Inferior parietal cortex (tissue), 1 donor: ENCODE data around the gene CFAP61.
"Not testable (repeated sequence)": the region's sequence is repeated elsewhere in the genome, so short reads cannot be mapped to it uniquely, and the experiment has no call there.

ENCODE experiments used
- DNase-seq: peaks from one replicate; pipeline ENCODE4 v3.0.0-alpha.2; 2016; ENCODE audit errors: extremely low spot score

CFAP61 gene

DNA sequence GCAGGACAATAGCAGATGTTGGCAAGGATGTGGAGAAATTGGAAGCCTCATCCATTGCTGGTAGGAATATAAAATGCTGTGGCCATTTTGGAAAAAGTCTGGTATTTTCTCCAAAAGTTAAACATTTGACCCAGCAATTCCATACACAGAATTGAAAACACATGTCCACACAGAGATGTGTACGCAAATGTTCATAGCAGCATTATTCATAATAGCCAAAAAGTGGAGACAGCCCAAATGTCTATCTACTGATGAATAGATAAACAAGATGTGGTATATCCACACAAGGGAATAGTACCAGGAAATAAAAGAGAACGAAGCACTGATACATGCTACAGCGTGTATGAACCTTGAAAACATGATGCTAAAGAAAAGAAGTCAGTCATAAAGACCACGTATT lies 40.5 kb downstream of the CFAP61 start:
- DNase-seq = no peak

GRCh38 chr20:20094410-20094809 lies 42.1 kb downstream of the CFAP61 start:
- DNase-seq = no peak

DNA sequence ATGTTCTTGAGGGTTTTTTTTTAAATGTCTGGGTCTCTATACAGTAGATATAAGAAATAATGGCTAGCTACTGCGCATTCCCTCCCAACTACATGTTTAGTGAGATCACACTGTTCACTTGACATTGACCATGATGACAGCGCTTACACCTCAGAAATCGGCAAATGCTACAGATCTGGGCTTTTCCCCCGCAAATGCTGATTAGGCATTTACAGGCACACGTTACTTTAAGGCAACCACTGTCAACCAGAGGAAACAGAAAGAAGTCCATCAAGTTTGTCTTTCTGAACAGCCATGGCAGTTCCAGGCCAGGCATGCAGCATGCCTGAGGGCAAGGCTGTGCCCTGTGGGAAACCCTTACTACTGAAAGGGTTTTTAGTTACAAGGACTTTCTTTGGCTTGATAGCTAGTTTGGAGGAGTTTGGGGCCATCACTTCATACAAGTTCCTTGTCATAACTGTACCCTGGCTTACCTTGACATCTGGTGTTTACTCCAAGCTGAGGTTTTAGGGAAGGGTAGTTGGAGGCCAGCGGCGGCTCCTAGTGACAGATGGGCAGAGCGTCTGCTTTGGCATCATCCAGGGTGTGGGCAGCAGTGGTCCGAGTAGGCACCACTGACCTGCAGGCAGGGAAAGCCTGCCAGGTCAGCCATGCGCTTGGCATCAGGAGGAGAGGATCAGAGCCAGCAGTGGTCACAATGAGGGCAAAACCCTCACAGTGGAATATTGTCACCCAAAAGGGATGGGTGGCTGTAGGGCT lies 43.0 kb downstream of the CFAP61 start:
- DNase-seq = no peak

DNA sequence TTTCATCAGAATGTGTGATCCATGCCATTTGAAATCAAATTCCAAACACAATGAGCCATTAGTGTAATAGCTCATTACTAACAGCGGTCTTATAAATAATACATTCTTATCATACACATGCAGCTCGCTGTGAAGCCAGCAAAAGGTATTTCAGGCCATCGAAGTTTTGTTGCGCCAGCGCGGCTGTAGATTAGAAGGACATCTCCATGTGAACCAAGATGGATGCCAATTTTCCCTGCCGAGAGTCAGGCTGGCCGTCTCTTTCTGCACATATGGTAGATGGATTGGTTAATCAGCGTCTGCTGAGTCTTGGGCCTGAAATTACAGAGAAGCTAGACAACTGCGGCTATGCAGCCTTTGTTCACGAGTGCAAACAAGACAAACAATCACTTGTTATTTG lies 44.1 kb downstream of the CFAP61 start:
- no peak for DNase-seq

DNA sequence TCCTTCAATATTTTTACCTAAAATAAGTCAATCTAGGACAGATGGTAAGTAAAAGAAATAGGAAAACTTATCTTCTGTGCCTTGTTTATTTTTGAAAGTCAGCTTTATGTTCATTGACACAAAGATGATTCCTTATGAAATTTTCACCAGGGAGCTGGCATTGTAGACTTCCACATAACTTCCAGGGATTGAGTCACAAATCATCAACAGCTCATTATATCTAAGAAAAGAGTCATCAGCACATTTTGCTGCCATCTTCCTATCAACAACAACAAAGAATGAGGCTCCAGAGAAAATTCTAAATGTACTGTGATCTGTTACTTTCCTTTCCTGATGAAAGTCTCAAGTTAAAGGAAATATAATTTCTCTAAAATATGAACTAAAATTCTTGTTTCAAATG lies 48.5 kb downstream of the CFAP61 start:
- DNase-seq = no peak

- DNase-seq = no peak
Observed at GRCh38 chr20:20102163-20102562, 49.8 kb downstream of the CFAP61 start.

- no peak for DNase-seq
Observed at GRCh38 chr20:20102716-20103258, 50.5 kb downstream of the CFAP61 start.

GRCh38 chr20:20103486-20103885 lies 51.2 kb downstream of the CFAP61 start:
- DNase-seq = no peak

DNA sequence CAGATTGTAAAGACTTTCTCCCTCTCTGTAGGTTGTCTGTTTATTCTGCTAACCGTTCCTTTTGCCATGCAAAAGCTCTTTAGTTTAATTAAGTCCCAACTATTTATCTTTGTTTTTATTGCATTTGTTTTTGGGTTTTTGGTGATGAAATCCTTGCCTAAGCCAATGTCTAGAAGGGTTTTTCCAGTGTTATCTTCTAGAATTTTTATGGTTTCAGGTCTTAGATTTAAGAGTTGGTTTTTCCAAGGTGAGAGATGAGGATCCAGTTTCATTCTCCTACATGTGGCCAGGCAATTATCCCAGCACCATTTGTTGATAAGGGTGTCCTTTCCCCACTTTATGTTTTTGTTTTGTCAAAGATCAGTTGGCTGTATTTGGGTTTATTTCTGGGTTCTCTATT lies 70.9 kb downstream of the CFAP61 start:
- not testable (repeated sequence) for DNase-seq

DNA sequence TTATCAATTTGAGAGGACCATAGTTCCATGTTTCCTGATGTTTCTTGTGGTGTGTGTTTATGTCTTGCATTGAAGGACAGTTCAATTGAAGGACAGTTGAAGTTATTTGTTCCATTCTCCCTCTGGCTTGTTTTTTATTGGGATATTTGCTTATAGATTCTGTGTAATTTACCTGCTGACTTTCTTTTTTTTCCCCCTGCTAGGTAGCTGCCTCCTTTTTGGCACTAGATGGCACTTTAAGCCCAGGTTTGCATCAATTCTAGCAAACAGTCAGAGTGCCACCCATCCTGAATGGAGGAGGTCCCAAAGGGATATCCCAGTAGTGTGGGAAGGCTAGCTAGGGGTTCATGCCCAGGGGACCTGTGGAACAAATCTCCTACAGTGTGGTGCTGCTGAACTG lies 78.1 kb downstream of the CFAP61 start:
- DNase-seq = no peak

DNA sequence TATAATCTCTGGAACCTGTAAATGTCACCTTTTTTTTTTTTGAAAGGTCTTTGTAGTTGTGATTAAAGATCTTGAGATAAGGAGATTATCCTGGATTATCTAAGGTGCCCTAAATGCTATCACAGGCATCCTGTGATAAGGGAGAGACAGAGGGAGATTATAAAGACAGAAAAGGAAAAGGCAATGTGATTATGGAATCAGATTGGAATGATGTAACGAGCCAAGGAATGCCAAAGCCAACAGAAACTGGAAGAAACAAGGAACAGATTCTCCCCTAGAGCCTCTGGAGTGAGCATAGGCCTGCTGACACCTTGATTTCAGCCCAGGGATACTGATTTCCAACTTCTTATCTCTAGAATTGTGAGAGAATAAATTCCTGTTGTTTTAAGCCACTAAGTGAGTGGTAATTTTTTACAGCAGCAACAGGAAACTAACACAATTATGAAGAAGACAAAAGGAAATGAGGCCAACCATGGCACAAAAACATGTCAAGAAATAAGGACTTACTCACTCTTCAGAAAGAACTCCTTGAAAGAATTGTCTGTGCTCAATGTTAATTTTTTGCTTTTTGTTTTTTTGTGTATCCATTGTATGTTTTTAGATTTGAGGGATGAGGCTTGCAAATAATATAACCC lies 82.7 kb downstream of the CFAP61 start:
- no peak for DNase-seq

DNA sequence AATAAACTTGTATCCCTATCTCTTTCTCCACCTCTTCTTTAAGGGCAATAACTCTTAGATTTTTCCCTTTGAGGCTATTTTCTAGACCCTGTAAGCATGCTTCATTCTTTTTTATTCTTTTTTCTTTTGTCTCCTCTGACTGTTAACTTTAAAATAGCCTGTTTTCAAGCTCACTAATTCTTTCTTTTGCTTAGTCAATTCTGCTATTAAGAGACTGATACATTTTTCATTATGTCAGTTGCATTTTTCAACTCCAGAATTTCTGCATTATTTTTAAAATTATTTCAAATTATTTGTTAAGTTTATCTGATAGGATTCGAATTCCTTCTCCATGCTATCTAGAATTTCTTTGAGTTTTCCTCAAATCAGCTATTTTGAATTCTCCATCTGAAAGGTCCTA lies 84.0 kb downstream of the CFAP61 start:
- DNase-seq = no peak

GRCh38 chr20:20137851-20138250 lies 85.5 kb downstream of the CFAP61 start:
- no peak for DNase-seq

GRCh38 chr20:20138301-20139064 lies 86.2 kb downstream of the CFAP61 start:
- DNase-seq = no peak

- DNase-seq = no peak
Observed at GRCh38 chr20:20139403-20139802, 87.1 kb downstream of the CFAP61 start.

DNA sequence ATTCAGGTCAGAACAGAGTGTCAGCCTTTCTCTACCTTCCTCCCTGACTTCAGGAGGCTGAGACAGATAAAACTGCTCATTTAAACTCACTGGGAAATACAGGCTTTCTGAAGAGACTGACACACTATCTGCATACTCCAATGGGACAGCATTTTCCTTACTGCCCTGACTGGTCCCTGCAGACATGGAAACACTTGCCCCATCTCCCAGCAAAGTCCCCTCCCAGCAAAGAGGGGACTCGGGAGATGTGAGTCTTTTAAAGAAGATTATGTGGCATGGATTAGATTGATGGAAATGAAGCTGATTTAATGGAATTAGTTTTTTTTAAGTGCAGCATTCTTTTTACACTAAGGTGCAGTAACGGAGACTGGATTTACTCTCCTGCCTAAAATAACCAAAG lies 90.8 kb downstream of the CFAP61 start:
- no peak for DNase-seq

DNA sequence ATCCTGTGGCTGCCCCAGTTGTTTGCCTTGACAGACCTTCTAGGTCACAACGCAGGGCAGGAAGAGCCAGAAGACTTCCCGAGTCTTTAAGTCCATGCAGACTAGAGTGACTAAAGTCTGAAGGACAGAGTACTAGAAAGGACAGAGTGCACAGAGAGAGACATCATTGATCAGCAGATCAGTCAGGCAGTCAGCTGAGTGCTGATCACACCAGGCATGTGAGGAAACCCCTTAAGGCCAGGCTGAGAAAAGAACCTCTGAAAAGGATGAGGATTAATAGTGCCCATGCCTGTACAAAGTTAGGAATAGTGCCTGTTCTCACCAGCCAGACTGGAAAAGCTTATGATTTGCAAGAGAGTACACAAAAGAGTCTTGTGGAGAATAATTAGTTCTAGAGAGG lies 91.3 kb downstream of the CFAP61 start:
- DNase-seq = no peak

- no peak for DNase-seq
Observed at GRCh38 chr20:20148779-20149178, 96.4 kb downstream of the CFAP61 start.

DNA sequence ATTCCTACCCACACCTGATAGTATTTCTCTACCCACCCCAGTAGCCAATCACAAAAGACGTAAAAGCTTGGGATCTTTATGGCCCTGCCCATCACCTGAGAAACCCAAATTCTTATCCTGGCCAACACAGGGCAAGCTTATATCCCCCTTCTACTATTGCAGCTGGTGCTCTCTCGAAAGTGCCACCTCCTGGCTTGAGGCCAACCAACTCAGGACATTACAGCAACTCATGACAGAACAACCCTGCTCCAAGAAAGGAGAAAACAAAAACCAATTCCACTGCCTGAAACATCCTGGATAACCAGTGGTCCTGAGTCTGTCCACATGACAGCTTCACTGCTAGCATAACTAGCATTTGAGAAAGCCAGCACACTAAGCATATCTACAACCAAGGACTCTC lies 97.9 kb downstream of the CFAP61 start:
- no peak for DNase-seq

- no peak for DNase-seq
Observed at GRCh38 chr20:20160520-20160919, 108.2 kb downstream of the CFAP61 start.

- DNase-seq = no peak
Observed at GRCh38 chr20:20161611-20162010, 109.3 kb downstream of the CFAP61 start.

- no peak for DNase-seq
Observed at GRCh38 chr20:20167698-20168097, 115.4 kb downstream of the CFAP61 start.

DNA sequence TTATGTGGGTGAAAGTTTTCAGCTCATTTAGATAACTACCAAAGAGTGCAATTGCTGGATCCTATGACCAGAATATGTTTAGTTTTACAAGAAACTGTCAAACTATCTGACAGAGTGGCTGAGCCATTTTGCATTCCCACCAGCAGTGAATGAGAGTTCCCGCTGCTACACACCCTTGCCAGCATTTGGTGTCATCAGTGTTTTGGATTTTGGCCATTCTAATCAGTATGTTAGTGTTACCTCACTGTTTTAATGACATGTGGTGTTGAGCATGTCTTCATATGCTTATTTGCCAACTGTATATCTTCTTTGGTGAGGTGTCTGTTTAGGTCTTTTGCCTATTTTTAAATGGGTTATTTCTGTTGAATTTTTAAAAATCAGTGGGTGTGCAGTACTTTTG lies 120.9 kb downstream of the CFAP61 start:
- no peak for DNase-seq
